ENCODE measurements around the gene NRL. TPM values are rescaled to one million over a fixed set of nuclear protein-coding genes. Genes with fewer than 3 reads are reported as not detected.

NRL gene
- polyA plus RNA-seq, 1 donor (not counting 4 experiments of a cell fraction or from before 2014, with no cell fraction given), result 0.29 TPM

GRCh38 chr14:24150567-24150966, 35.8 kb upstream of the NRL start:
- no peak overlapping the region for H3K4me2 ChIP-seq (ENCODE audit: control insufficient read depth, extremely low read depth, insufficient read depth, low read depth, low read length)
- H3K9me3 ChIP-seq (ENCODE audit: control insufficient read depth, low read depth, low read length), result no peaks in the 10 kb centered on the region
- DNase-seq (ENCODE audit: low read depth, low spot score) (no peak), FAIRE-seq (no peak)
- peaks cover 34 to 48% of the 10 kb centered on the region in 2 experiments for H3K36me3 ChIP-seq (ENCODE audit: control insufficient read depth in 2 of 2, extremely low read depth in 1 of 2, insufficient read depth in 2 of 2, low read length in 2 of 2)
- TF ChIP-seq, protein P1, sequence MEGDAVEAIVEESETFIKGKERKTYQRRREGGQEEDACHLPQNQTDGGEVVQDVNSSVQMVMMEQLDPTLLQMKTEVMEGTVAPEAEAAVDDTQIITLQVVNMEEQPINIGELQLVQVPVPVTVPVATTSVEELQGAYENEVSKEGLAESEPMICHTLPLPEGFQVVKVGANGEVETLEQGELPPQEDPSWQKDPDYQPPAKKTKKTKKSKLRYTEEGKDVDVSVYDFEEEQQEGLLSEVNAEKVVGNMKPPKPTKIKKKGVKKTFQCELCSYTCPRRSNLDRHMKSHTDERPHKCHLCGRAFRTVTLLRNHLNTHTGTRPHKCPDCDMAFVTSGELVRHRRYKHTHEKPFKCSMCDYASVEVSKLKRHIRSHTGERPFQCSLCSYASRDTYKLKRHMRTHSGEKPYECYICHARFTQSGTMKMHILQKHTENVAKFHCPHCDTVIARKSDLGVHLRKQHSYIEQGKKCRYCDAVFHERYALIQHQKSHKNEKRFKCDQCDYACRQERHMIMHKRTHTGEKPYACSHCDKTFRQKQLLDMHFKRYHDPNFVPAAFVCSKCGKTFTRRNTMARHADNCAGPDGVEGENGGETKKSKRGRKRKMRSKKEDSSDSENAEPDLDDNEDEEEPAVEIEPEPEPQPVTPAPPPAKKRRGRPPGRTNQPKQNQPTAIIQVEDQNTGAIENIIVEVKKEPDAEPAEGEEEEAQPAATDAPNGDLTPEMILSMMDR (optimal IDR thresholded peaks at IDR 0.05 in 1 of 3, IDR thresholded peaks at IDR 0.05 in 1 of 3, conservative IDR thresholded peaks at IDR 0.05 in 1 of 3; ENCODE audit: extremely low read depth in 1 of 3, insufficient read depth in 2 of 3, low read length in 3 of 3), result no peak
- TF ChIP-seq EZH2 (IDR thresholded peaks at IDR 0.05; ENCODE audit: low read length), result no peak
- dilution Hi-C loops (cut with MboI; ENCODE audit: extremely low pct_ligation_motif_present, low sequenced_read_pairs), result no loop called here
- no peak overlapping the region for H3K9ac ChIP-seq (ENCODE audit: control insufficient read depth, extremely low read depth, insufficient read depth, low read length)
- peaks cover 14% of the 10 kb centered on the region for H3K4me1 ChIP-seq (ENCODE audit: control insufficient read depth, extremely low read depth, insufficient read depth, low read length)
- no peak overlapping the region for H2AFZ ChIP-seq (ENCODE audit: control insufficient read depth, low read length)
- peaks cover 44% of the 10 kb centered on the region for H3K79me2 ChIP-seq (ENCODE audit: control insufficient read depth, insufficient read depth, low read length)
- H3K4me3 ChIP-seq (ENCODE audit: control insufficient read depth in 2 of 3, extremely low read depth in 1 of 3, insufficient read depth in 2 of 3, low read depth in 1 of 3, low read length in 3 of 3), result no peak overlapping the region
- H4K20me1 ChIP-seq (ENCODE audit: control insufficient read depth, extremely low read depth, insufficient read depth, low read length), result no peaks in the 10 kb centered on the region
- H3K9me1 ChIP-seq (ENCODE audit: control insufficient read depth, extremely low read depth, insufficient read depth, low read length), result no peaks in the 10 kb centered on the region
- no peak overlapping the region for H3K27ac ChIP-seq (ENCODE audit: control insufficient read depth, insufficient read depth, low read length)
- no peaks in the 10 kb centered on the region for H3K27me3 ChIP-seq (ENCODE audit: control insufficient read depth, extremely low read depth, insufficient read depth, low read length)

DNA sequence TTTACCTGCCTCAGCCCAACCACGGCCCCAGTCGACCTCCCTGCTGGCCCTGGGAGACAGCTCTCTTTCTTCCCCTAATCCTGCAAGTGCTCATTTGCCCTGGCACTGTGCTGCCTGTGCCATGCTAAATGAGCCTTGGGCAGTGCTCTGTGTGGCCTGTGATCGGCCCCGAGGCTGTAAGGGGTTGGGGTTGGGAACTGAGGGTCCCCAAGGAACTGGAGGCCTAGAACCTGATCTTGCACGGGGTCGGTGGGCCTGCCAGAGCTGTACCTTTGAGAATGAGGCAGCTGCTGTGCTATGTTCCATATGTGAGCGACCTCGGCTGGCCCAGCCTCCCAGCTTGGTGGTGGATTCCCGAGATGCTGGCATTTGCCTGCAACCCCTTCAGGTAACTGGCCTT, 35.3 kb upstream of the NRL start:
- Histone ChIP-seq H3K4me3 (ENCODE audit: control insufficient read depth in 2 of 3, extremely low read depth in 1 of 3, insufficient read depth in 2 of 3, low read depth in 1 of 3, low read length in 3 of 3) (no peak overlapping the region), H3K9ac (ENCODE audit: control insufficient read depth, extremely low read depth, insufficient read depth, low read length) (no peak overlapping the region), H2AFZ (ENCODE audit: control insufficient read depth, low read length) (no peak overlapping the region), H4K20me1 (ENCODE audit: control insufficient read depth, extremely low read depth, insufficient read depth, low read length) (no peaks in the 10 kb centered on the region), H3K79me2 (ENCODE audit: control insufficient read depth, insufficient read depth, low read length) (peaks cover 49% of the 10 kb centered on the region), H3K4me1 (ENCODE audit: control insufficient read depth, extremely low read depth, insufficient read depth, low read length) (peaks cover 19% of the 10 kb centered on the region), H3K9me3 (ENCODE audit: control insufficient read depth, low read depth, low read length) (no peaks in the 10 kb centered on the region), H3K4me2 (ENCODE audit: control insufficient read depth, extremely low read depth, insufficient read depth, low read depth, low read length) (no peak overlapping the region), H3K27ac (ENCODE audit: control insufficient read depth, insufficient read depth, low read length) (no peak overlapping the region), H3K27me3 (ENCODE audit: control insufficient read depth, extremely low read depth, insufficient read depth, low read length) (no peaks in the 10 kb centered on the region), H3K36me3 (ENCODE audit: control insufficient read depth in 2 of 2, extremely low read depth in 1 of 2, insufficient read depth in 2 of 2, low read length in 2 of 2) (peaks cover 29 to 42% of the 10 kb centered on the region in 2 experiments), H3K9me1 (ENCODE audit: control insufficient read depth, extremely low read depth, insufficient read depth, low read length) (no peaks in the 10 kb centered on the region)
- no peak for DNase-seq (ENCODE audit: low read depth, low spot score)
- no peak for FAIRE-seq
- dilution Hi-C loops (cut with MboI; ENCODE audit: extremely low pct_ligation_motif_present, low sequenced_read_pairs), result no loop called here
- TF ChIP-seq, protein P1 (optimal IDR thresholded peaks at IDR 0.05 in 1 of 3, IDR thresholded peaks at IDR 0.05 in 1 of 3, conservative IDR thresholded peaks at IDR 0.05 in 1 of 3; ENCODE audit: extremely low read depth in 1 of 3, insufficient read depth in 2 of 3, low read length in 3 of 3), result no peak
- no peak for TF ChIP-seq EZH2 (IDR thresholded peaks at IDR 0.05; ENCODE audit: low read length)

Measured in keratinocyte (primary cell).